Regular cardiac myocyte (primary cell): ENCODE data around the gene MAPKAPK5. TPM values are rescaled to one million over a fixed set of nuclear protein-coding genes. Genes with fewer than 3 reads are reported as not detected.

Experiments used
- total RNA-seq: library from RNA; depleted of rRNA; stranded (reverse); fragments of >200 nt; gene quantifications from 2 replicates; pipeline ENCODE4 v1.2.3, GENCODE V29; 2014

MAPKAPK5 gene, protein sequence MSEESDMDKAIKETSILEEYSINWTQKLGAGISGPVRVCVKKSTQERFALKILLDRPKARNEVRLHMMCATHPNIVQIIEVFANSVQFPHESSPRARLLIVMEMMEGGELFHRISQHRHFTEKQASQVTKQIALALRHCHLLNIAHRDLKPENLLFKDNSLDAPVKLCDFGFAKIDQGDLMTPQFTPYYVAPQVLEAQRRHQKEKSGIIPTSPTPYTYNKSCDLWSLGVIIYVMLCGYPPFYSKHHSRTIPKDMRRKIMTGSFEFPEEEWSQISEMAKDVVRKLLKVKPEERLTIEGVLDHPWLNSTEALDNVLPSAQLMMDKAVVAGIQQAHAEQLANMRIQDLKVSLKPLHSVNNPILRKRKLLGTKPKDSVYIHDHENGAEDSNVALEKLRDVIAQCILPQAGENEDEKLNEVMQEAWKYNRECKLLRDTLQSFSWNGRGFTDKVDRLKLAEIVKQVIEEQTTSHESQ
- total RNA-seq = 31.4 and 32.1 TPM in 2 replicates

DNA sequence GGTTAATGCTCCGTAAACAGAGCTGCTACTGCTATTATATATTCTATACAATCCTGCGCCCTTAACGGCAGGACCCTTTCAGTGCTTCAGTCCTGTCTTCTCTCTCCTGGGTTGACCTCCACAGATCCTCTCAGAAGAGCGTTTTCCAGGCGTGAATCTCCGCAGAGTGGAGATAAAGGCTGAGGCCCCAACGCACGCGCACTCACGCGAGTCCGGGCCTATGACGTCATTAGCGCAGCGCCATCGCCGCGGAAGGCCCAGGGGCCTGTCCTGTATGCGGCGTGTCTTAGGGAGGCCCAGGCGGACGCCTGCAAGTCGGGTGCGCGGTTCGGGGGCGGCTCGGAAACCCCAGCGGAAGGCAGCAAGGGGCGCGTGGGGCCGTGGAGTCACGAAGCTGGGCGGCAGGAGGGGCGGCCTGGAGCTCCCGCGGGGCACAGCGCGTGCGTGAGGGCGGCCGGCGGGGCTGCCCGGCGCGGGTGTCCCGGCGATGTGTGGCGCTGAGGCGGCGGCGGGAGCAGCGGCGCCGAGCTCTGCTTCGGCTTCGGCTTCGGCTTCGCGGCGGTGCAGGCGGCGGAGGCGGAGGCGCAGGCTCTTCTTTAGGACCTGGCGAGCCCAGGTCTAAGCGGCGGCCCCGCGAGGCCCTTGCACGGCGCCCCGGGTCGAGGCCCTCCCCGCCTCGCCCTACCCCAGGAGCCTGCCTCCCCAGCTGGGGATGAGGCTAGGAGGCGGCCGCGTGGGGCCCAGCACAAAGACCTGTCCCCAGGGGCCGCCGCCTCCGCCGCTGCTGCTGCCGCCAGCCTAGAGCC, at the start of gene MAPKAPK5:
Gene MAPKAPK5, plus strand, starts transcription at position 479 of the 806 bp plus-strand sequence. CDS start 506 bp downstream, outside the sequence.

Other genes starting within 250 kb of the MAPKAPK5 start
- 20.7 and 21.4 TPM in 2 replicates for gene ATXN2, start 242.9 kb upstream of the MAPKAPK5 start, total RNA-seq
- 15.1 and 20.9 TPM in 2 replicates for gene BRAP, start 156.3 kb upstream of the MAPKAPK5 start, total RNA-seq
- 7.9 and 14.4 TPM in 2 replicates for gene ACAD10, start 156.2 kb upstream of the MAPKAPK5 start, total RNA-seq
- 13.0 and 23.7 TPM in 2 replicates for gene ALDH2, start 75.3 kb upstream of the MAPKAPK5 start, total RNA-seq
- 8.4 and 14.9 TPM in 2 replicates for gene TMEM116, start 170.9 kb downstream of the MAPKAPK5 start, total RNA-seq
- gene ERP29, start 171.2 kb downstream of the MAPKAPK5 start, total RNA-seq = 42.4 and 88.5 TPM in 2 replicates